ENCODE data around the gene ABCA13.

DNA sequence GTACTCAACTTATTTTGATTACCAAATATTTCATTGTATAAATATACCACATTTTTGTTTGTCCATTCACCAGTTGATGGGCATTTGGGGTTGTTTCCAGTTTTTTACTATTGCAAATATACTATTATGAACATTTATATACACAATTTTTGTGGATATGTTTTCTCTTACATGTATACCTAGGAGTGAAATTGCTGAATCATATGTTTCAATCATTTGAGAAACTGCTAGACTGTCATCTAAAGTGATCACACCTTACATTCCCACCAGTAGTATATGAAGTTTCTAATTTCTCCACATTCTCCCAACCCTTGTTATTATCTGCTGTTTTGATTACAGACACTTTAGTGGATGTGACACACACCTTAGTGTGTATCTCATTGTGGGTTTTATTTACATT, 257.9 kb downstream of the ABCA13 start:
- TF ChIP-seq, protein P1, sequence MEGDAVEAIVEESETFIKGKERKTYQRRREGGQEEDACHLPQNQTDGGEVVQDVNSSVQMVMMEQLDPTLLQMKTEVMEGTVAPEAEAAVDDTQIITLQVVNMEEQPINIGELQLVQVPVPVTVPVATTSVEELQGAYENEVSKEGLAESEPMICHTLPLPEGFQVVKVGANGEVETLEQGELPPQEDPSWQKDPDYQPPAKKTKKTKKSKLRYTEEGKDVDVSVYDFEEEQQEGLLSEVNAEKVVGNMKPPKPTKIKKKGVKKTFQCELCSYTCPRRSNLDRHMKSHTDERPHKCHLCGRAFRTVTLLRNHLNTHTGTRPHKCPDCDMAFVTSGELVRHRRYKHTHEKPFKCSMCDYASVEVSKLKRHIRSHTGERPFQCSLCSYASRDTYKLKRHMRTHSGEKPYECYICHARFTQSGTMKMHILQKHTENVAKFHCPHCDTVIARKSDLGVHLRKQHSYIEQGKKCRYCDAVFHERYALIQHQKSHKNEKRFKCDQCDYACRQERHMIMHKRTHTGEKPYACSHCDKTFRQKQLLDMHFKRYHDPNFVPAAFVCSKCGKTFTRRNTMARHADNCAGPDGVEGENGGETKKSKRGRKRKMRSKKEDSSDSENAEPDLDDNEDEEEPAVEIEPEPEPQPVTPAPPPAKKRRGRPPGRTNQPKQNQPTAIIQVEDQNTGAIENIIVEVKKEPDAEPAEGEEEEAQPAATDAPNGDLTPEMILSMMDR (conservative IDR thresholded peaks at IDR 0.05; ENCODE audit: low read depth, low read length): no peak
- TF ChIP-seq RCOR1 (IDR thresholded peaks at IDR 0.05; ENCODE audit: insufficient replicate concordance, low read length) (no peak), POLR2A (IDR thresholded peaks at IDR 0.05; ENCODE audit: low read depth, low read length) (no peak), CEBPB (IDR thresholded peaks at IDR 0.05; ENCODE audit: low read depth, low read length) (no peak), NFE2L2 (IDR thresholded peaks at IDR 0.05; ENCODE audit: low read depth, low read length) (no peak)
- TF ChIP-seq, protein P2, sequence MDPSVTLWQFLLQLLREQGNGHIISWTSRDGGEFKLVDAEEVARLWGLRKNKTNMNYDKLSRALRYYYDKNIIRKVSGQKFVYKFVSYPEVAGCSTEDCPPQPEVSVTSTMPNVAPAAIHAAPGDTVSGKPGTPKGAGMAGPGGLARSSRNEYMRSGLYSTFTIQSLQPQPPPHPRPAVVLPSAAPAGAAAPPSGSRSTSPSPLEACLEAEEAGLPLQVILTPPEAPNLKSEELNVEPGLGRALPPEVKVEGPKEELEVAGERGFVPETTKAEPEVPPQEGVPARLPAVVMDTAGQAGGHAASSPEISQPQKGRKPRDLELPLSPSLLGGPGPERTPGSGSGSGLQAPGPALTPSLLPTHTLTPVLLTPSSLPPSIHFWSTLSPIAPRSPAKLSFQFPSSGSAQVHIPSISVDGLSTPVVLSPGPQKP (IDR thresholded peaks at IDR 0.05; ENCODE audit: borderline replicate concordance, low read depth, low read length): no peak
- TF ChIP-seq, protein P3, sequence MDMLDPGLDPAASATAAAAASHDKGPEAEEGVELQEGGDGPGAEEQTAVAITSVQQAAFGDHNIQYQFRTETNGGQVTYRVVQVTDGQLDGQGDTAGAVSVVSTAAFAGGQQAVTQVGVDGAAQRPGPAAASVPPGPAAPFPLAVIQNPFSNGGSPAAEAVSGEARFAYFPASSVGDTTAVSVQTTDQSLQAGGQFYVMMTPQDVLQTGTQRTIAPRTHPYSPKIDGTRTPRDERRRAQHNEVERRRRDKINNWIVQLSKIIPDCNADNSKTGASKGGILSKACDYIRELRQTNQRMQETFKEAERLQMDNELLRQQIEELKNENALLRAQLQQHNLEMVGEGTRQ (IDR thresholded peaks at IDR 0.05; ENCODE audit: low read depth, low read length): no peak
